Muscle layer of duodenum (tissue), 2 donors: ENCODE results near the gene ADD3.
"Not testable (repeated sequence)": the region's sequence is repeated elsewhere in the genome, so short reads cannot be mapped to it uniquely, and the experiment has no call there.

ENCODE experiments used
- H3K27ac ChIP-seq: one replicate; pipeline ENCODE4 v1.7.0; 2013; ENCODE audit warnings: mild to moderate bottlenecking, low read length
- H3K27me3 ChIP-seq: one replicate; pipeline ENCODE4 v1.7.0; 2013; ENCODE audit warnings: low read depth, mild to moderate bottlenecking, control low read depth, low read length
- H3K36me3 ChIP-seq, 2 donors: one replicate each; pipeline ENCODE4 v1.7.0; 2013; ENCODE audit warnings: low read length in 2 of 2, control low read depth in 1 of 2, mild to moderate bottlenecking in 1 of 2; ENCODE audit not compliant: insufficient read depth in 2 of 2, control insufficient read depth in 1 of 2
- H3K4me1 ChIP-seq, 2 donors: one replicate each; pipeline ENCODE4 v1.7.0; 2013; ENCODE audit warnings: low read length in 2 of 2, mild to moderate bottlenecking in 2 of 2, control low read depth in 1 of 2, moderate library complexity in 1 of 2; ENCODE audit not compliant: insufficient read depth in 2 of 2, control insufficient read depth in 1 of 2
- H3K4me3 ChIP-seq, 2 donors: one replicate each; pipeline ENCODE4 v1.7.0; 2013; ENCODE audit warnings: low read length in 2 of 2, low read depth in 1 of 2, mild to moderate bottlenecking in 1 of 2
- H3K9me3 ChIP-seq, 2 donors: one replicate each; pipeline ENCODE4 v1.7.0; 2013; ENCODE audit warnings: low read length in 2 of 2, control low read depth in 1 of 2, mild to moderate bottlenecking in 1 of 2; ENCODE audit not compliant: control insufficient read depth in 1 of 2
- donor health status: healthy.

ADD3 gene

DNA sequence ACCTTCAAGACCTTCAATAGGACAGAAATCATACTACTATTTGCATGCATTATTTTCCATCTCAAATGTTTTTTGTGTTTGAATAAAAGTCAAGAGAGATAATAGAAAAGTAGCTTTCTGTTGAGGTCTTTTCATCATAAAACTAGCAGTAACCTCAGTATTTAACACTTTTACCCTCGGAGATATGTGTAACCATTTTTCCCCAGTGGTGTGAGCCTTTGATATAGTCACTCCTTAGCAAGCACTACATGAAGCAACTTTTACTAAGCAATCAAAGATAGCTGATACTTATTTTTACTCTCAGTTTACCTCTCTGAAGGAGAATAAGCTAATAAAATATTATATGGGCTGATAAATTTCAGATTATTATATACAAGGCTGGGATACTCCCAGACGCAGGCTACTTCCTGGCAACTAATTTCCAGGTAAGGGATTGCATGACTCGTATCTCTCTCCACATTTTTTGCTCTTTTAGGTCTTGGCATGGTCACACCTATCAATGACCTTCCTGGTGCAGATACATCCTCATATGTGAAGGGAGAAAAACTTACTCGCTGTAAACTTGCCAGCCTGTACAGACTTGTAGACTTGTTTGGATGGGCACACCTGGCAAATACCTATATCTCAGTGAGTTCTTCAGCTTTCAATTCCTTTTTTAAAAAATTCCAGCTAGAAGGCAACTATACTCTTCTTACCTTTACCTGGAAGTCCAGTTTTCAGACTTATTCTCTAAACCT, 108.2 kb downstream of the ADD3 start:
- no peaks in the 10 kb centered on the region for H3K9me3 ChIP-seq
- peaks cover 20 to 33% of the 10 kb centered on the region in 2 donors for H3K36me3 ChIP-seq
- H3K4me1 ChIP-seq, result peaks cover 0 to 6% of the 10 kb centered on the region in 2 donors
- no peak overlapping the region for H3K27ac ChIP-seq
- H3K4me3 ChIP-seq, result no peak overlapping the region
- no peaks in the 10 kb centered on the region for H3K27me3 ChIP-seq

DNA sequence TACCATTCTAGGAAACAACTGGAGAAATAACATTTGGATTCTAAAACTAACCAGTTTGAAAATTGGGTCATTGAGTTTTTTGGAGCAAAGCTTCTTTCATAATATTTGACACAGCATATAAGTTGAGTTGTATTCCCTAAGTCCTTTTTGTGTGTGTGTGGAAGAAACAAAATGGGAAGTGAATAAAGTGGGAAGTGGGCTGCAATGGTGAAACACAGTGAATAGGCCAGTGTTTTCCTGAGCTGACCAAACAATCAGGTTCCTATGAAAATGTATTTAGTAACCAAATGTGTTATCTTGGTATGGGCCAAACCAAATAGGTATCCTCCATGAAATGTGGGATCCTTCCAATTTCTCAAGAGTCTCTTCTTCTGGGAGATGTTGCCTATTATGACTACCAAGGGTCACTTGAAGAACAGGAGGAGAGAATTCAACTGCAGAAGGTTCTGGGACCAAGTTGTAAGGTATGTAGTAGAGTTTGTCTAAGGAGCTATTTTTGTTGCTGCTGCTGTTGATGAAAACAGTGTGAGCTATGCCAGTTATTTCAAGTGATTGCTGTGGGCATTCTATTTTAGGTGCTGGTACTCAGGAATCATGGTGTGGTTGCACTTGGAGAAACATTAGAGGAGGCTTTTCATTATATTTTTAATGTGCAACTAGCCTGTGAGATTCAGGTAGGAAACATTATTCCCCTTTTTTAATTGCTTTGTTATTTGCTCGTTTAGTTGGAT, 111.3 kb downstream of the ADD3 start:
- H3K27ac ChIP-seq, result no peak overlapping the region
- H3K4me1 ChIP-seq, result peaks cover 0 to 6% of the 10 kb centered on the region in 2 donors
- no peaks in the 10 kb centered on the region for H3K27me3 ChIP-seq
- H3K36me3 ChIP-seq, result peaks cover 28 to 34% of the 10 kb centered on the region in 2 donors
- H3K4me3 ChIP-seq, result no peak overlapping the region
- no peaks in the 10 kb centered on the region for H3K9me3 ChIP-seq

DNA sequence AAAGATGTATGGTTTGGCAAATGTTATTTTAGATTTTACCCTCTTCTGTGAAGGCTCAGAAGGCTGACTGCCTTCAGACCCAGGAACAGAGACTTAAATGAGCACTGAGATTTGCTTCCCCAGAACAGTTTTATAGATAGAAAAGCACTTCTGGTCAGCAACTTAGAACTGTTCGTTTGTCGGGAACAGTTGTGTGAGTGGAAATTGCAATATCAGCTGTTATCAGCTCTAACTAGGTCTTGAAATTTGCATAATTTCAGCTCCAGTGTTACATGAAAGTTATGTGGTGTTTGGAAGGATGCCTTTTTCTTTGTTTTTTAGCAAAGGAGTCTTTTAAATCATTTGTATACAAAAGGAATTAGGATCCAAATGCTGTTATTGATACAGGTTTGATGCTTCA, 115.8 kb downstream of the ADD3 start:
- Histone ChIP-seq H3K9me3 (no peaks in the 10 kb centered on the region), H3K4me1 (peaks cover 0 to 6% of the 10 kb centered on the region in 2 donors), H3K36me3 (peaks cover 20 to 25% of the 10 kb centered on the region in 2 donors), H3K27me3 (no peaks in the 10 kb centered on the region), H3K4me3 (no peak overlapping the region), H3K27ac (no peak overlapping the region)

DNA sequence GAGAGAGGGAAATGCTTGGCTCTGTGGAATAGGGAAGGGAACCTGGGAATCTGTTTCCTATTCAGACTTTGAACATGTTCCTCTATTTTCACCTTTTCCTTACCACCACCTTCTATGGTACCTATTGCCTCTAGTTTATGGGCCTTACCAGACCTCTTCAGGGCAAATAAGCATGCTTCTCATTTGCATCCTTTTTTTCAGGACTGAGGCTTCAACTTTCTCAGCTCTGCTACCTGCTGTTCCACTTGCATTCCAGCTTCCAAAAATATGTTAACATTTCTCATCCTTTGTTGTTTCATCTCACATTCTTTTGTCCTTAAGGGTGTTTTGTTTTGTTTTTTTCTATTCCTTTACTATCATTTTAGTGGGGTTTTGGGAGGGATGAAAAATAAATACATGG, 121.7 kb downstream of the ADD3 start:
- H3K9me3 ChIP-seq, result no peaks in the 10 kb centered on the region
- H3K27me3 ChIP-seq, result no peaks in the 10 kb centered on the region
- H3K4me1 ChIP-seq, result no peaks in the 10 kb centered on the region
- peaks cover 25 to 27% of the 10 kb centered on the region in 2 donors for H3K36me3 ChIP-seq
- no peak overlapping the region for H3K27ac ChIP-seq
- H3K4me3 ChIP-seq, result no peak overlapping the region

DNA sequence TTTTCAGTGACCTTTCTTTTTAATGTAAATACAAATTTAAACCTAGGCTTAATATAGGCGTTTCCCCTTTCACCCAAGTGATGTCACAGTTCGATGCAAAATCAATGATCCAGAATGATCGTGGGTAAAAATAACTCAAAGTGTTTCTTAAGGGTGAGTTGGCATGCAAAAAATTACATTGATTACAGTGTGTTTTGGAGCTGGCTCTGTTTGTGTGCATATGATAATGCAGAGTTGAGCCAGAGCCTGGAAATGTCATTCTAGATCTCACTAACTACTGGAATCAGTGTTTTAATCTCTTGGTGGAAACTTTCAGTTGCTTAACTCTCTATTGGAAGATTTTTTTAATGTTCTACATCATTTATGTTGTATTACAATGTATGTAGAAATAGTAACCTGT, 127.1 kb downstream of the ADD3 start:
- no peak overlapping the region for H3K27ac ChIP-seq
- peaks cover 0 to 11% of the 10 kb centered on the region in 2 donors for H3K4me1 ChIP-seq
- no peak overlapping the region for H3K4me3 ChIP-seq
- peaks cover 15 to 19% of the 10 kb centered on the region in 2 donors for H3K36me3 ChIP-seq
- H3K9me3 ChIP-seq, result no peaks in the 10 kb centered on the region
- no peaks in the 10 kb centered on the region for H3K27me3 ChIP-seq

GRCh38 chr10:110135836-110136235, 128.1 kb downstream of the ADD3 start:
- Histone ChIP-seq H3K36me3 (peaks cover 10 to 16% of the 10 kb centered on the region in 2 donors), H3K4me1 (peaks cover 0 to 11% of the 10 kb centered on the region in 2 donors)
- H3K27ac ChIP-seq, H3K4me3 ChIP-seq, H3K9me3 ChIP-seq, H3K27me3 ChIP-seq: not testable (repeated sequence)

- Histone ChIP-seq H3K36me3 (peaks cover 3 to 7% of the 10 kb centered on the region in 2 donors), H3K4me3 (no peak overlapping the region), H3K4me1 (peaks cover 0 to 17% of the 10 kb centered on the region in 2 donors), H3K27me3 (no peaks in the 10 kb centered on the region), H3K9me3 (no peaks in the 10 kb centered on the region), H3K27ac (peak overlapping the region; percentile 41)
Measured at GRCh38 chr10:110137142-110137545, 129.4 kb downstream of the ADD3 start.

DNA sequence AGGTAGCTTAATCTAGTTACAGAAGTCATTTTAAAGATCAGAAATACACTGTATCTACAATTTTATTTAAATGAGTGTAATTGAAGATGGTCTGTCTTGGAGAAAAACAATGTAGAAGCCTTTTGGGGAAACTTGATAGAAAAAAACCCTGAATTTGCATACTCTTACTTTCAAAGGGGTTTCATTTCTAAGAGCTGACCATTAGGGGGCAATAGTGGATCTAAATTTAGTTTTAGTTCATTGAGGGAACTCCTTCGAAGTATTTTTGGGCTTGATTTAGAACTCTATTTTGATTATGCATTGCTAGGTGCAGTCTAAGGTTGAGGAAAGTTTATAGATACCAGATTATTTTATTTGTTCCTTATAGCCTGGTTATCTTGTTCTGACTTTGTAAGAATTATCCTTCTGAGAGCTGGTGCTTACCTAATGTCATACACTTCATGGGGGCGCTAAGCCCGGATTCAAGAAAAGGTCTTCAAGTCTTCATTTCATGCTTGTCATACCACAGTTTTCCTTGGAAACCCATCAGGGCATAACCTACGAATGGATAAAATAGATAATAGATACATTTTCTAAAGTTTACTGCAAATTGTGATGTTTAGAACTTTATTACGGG, 130.5 kb downstream of the ADD3 start:
- H3K36me3 ChIP-seq, result peaks cover 0 to 2% of the 10 kb centered on the region in 2 donors
- no peak overlapping the region for H3K27ac ChIP-seq
- H3K4me3 ChIP-seq, result no peak overlapping the region
- H3K27me3 ChIP-seq, result no peaks in the 10 kb centered on the region
- H3K4me1 ChIP-seq, result peaks cover 0 to 19% of the 10 kb centered on the region in 2 donors
- no peaks in the 10 kb centered on the region for H3K9me3 ChIP-seq

DNA sequence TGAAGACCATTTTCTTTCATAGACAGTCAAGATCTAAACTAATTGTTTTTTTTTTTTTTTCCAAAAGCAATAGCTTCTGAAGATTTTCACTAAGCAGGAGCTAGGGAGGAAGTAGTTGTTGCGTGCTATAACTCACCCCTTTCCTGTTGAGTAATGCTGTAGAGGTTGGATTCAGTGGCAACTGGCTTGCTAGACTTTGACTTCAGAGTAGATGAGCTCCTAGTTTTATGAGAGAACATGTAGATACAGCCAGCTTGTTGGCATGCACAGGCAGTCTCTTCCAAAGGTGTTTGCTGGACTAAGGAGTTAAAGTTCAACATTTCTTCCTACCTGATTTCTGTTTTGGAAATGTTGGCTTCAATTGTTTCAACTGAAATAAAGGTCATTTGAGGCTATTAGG, 133.4 kb downstream of the ADD3 start:
- H3K4me3 ChIP-seq, result no peak overlapping the region
- no peaks in the 10 kb centered on the region for H3K27me3 ChIP-seq
- H3K9me3 ChIP-seq, result no peaks in the 10 kb centered on the region
- H3K36me3 ChIP-seq, result no peaks in the 10 kb centered on the region
- peaks cover 0 to 19% of the 10 kb centered on the region in 2 donors for H3K4me1 ChIP-seq
- no peak overlapping the region for H3K27ac ChIP-seq

DNA sequence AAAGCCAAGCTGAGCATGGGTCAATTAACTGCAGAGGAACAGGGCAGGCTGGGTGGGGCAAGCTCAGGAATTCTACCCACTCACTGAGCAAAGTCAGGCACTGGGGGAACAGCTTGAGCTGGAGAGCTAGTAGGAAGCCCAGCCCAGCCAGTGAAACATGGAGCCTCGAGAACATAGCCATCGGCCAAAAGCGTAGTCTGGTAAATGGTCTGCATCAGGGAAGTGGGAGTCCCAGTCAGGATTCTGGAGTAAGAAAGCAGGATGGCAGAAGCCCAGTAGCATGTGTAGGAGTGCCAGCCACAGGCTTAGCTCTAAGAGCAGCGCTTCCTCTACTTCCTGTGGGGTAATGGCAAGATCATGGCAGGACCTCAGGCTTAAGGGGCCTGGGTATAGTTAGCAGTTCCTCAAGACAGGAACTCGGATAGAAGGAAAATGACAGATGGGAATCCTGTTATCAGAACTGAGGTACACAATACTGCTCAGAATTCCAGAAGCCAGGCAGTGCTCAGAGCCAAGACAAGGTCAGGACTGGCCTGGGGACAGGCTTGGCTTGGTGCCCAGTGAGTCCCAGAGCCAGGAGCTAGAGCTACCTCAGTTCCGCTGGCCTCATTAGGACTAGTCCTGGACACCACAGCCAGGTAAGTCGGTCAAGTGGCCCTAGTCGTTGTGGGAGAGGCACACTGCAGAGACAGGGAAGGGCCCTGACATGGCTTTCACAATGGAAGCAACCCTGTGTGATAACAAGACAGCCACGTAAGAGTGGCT, 134.3 kb downstream of the ADD3 start:
- H3K4me1 ChIP-seq, result peaks cover 0 to 19% of the 10 kb centered on the region in 2 donors
- no peak overlapping the region for H3K4me3 ChIP-seq
- no peak overlapping the region for H3K27ac ChIP-seq
- no peaks in the 10 kb centered on the region for H3K36me3 ChIP-seq
- H3K27me3 ChIP-seq, result no peaks in the 10 kb centered on the region
- H3K9me3 ChIP-seq, result no peaks in the 10 kb centered on the region

- Histone ChIP-seq H3K36me3 (no peaks in the 10 kb centered on the region), H3K27ac (no peak overlapping the region), H3K27me3 (no peaks in the 10 kb centered on the region)
Measured at GRCh38 chr10:110142965-110143364, 135.2 kb downstream of the ADD3 start.

More at GRCh38 chr10:110142965-110143364, 135.2 kb downstream of the ADD3 start:
- Histone ChIP-seq H3K4me3 (no peak overlapping the region), H3K4me1 (peaks cover 0 to 12% of the 10 kb centered on the region in 2 donors), H3K9me3 (no peaks in the 10 kb centered on the region)
